A673 (cell line): ENCODE data around the gene NUDT3.

Source experiments
- EZH2 ChIP-seq: fragments of 200-600 bp; sonication (generic); IDR thresholded peaks from 2 replicates; pipeline ENCODE4 v1.6.1; 2017; ENCODE audit warnings: borderline replicate concordance, low read depth, mild to moderate bottlenecking, mixed read lengths, antibody characterized with exemption, low read length; ENCODE audit not compliant: poor library complexity, severe bottlenecking
- TF ChIP-seq, protein P1 (sequence below): fragments of 300-800, 200-600 bp; sonication (generic); conservative IDR thresholded peaks from 2 replicates; pipeline ENCODE4 v1.5.1; 2017; ENCODE audit warnings: low read depth, mild to moderate bottlenecking, antibody characterized with exemption, low read length, moderate library complexity, mixed read lengths

DNA sequence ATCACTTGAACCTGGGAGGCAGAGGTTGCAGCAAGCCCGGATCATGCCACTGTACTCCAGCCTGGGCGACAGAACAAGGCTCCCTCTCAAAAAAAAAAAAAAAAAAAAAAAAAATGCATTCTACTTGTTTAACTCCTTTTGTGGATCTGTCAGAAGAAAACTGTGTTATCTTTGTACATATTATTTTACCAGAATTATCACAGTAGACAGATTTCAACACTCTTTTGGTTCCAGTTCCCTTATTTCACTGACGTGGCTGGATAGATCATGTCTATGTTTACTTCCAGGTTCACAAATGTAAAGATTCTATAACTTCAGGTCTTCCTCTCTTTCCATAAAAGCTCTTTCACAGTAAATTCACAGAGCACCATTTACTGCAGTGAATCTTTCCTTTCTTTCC is 18.4 kb downstream of the NUDT3 start:
- TF ChIP-seq, protein P1, sequence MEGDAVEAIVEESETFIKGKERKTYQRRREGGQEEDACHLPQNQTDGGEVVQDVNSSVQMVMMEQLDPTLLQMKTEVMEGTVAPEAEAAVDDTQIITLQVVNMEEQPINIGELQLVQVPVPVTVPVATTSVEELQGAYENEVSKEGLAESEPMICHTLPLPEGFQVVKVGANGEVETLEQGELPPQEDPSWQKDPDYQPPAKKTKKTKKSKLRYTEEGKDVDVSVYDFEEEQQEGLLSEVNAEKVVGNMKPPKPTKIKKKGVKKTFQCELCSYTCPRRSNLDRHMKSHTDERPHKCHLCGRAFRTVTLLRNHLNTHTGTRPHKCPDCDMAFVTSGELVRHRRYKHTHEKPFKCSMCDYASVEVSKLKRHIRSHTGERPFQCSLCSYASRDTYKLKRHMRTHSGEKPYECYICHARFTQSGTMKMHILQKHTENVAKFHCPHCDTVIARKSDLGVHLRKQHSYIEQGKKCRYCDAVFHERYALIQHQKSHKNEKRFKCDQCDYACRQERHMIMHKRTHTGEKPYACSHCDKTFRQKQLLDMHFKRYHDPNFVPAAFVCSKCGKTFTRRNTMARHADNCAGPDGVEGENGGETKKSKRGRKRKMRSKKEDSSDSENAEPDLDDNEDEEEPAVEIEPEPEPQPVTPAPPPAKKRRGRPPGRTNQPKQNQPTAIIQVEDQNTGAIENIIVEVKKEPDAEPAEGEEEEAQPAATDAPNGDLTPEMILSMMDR, result no peak
- no peak for TF ChIP-seq EZH2
